Dedifferentiated amniotic fluid mesenchymal stem cell (primary cell): Measurements from ENCODE around the gene MYH9.

Experiments used
- DNase-seq: peaks from one replicate; pipeline ENCODE4 v3.0.0-alpha.2; 2016; ENCODE audit errors: extremely low spot score

MYH9 gene

DNA sequence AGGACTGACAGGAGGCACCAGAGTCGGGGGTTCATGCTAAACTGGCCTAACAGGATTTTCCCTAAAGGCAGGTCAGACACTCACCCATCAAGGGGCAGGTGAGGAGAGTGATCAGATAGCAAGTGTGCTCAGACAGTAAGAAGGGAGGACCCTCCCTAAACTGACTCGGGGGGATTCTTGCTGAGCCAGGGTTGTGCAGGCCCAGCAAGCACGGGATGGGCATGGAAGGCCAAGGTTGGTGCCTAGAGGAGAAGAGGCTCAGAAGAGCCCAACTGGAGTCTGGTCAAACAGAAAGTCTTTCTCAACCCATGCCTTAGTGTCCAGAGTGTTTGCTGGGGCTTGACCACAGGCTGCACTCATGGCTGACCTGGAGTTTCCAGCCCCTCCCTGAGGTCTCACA, 141.0 kb downstream of the MYH9 start:
- no peak for DNase-seq

DNA sequence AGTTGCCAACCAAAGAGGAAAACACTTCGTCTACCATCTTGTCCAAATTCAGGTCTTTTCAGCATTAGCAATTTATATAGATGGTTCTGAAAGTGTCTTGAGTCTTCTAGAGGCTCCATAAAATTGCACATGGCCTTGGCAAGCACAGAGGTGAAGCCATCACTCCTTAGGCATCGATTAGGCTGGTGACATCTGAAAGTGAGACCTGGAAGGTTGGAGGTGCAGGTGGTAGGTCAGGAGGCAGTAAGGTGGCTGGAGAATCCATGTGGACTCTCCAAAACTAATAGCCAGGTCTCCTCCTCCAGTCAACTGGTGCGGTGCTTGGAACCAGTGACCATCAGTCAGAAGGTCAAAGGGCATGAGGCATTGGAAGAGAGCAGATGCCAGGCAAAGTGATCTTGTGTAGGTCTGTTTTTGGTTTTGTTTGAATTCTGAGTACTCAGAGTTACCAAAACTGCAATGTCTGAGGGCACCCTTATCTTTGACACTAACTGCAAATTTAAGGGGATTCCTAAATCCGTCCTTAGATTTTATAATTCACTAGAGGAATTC, 141.9 kb downstream of the MYH9 start:
- no peak for DNase-seq

DNA sequence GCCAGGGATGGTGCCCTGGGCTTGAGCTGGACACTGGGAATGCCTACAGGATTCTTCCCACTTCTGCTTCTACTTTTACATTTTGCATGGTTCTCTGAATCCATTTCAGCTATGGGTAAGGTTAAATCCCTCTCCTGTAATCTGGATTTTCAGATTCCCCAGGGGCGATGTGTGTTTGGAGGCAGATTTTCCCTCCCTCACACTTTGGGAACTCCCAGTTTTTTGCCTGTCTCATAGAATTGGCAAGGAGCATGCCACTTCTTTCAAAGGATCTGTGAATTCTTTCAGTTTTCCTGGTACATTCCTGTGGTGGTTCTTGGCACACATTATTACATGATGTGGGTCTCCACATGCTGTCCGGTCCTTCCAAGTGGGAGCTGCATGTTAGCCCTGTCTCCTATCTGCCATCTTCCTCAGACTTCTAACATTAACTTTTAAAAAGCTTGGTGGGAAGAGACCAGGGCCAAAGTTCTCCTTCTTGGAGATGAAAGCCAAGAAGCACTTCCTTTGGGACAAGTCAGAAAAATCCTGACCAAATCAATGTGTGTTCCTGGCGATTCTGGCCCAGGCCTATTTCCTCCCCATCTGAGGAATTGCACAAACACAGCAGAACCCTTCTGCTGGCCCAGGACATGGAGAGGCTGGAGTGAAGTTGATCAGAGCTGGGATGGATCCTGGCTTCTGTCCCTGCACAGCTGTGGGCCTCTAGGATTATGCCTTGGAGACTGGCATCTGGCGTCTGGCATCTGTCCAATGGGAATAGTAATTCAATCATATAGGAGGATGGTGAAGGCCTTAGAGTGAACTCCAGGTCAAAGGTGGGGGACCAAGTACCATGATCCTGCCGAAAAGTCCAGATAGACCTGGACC, 143.0 kb downstream of the MYH9 start:
- peak; percentile 60 for DNase-seq

DNA sequence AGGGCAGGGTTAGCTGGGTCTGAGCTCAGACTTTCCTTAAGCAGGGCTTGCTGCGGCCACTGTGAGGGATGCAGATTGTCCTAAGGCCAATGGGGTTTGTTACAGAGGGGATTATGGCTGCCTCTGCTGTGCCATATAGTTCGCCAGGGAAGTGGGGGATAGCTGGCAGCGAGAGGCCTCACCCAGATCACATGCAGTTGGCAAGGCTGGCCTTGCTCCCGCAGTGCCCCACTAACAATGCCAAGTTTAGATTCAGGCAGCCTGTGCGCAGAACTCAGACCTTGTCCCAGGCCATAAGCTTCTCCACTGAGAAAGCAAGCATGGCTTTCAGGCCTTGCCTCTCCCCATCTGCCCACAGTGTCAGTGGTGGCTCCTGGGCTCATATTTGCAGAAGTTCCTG, 143.8 kb downstream of the MYH9 start:
- DNase-seq: no peak

DNA sequence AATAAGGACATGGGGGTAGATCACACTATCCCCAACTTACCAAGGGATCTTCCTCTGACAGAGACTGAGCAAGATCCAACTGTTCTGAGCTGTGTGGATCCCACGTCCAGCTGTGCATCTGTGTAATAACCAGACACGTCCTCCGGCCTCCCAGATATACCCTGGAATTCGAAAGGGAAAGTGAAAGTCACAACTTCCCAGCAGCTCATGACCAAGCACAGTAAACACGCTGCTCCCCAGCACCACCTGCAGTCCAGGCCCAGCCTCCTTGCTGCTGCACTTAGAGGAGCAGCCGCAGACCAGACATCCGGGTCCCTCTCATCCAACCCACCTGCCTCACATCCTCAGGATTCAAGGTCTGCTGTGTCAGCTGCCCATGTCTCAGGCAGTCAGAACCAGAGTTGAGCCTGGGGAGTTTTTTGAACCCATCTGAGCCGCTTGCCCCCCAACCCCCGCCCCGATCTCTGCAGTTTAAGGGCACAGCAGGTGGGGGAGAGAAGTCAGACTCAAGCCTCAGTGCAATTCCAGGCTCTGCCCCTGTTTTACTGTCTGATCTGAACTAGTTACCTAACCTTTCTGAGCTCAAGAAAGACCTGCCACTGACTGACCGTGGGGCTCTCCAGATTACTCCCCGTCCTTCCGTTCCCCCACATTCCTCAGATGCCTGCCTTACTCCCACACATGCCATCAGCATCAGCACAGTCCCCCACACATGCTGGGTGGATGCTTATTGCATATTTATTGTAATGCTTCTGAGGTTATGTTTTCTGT, 148.2 kb downstream of the MYH9 start, which contains the start of gene APOL2:
Gene APOL2 (minus strand): TSS at position 127 of the 771 bp plus-strand sequence. CDS start 6,365 bp downstream, outside the sequence.
- peak; percentile 96 for DNase-seq

DNA sequence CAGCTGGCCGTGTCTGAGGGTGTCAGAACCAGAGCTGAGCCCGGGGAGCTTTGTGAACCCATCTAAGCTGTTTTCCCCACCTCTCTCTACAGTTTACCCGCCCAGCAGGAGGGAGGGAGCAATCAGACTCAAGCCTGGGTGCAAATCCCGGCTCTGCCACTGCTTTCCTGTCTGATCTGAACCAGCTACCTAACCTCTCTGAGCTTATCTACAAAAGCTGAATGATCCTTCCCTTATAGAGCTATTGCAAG, 148.7 kb downstream of the MYH9 start:
- no peak for DNase-seq

DNA sequence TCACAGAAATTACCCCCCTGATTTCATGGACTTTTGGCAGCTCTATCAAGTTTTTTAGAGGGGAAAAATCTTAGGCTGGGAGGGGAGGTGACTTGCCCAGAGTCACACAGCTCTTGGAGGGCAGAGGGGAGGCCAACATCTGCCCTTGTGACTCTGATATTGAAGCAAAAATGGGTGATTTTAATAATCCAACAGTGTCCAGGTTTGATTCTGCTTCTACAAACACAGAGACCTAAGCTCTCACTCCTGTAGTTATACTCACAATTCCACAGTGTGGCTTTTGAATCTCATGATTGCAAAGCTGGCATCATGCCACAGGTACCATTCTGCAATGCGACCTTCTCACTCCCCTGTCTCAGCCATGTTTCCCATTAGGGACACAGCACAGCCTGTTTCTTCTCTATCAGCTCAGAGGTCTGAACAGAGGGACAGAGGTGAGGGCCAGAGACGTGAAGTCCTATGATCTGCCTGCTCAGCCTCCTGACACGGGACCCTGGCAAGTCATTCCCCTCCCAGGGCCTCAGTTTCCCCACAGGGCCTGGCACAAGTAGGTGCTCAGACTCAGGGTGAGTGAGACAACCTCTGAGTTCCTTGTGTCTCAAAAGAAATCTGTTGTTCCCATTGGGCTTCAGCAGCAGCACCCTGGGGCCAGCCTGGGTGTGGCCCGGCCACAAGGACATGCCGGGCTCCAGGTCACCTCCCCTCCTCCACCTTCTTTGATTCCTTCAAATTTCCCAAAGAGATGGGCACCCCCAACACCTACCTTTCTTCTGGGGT, 149.2 kb downstream of the MYH9 start:
- no peak for DNase-seq

DNA sequence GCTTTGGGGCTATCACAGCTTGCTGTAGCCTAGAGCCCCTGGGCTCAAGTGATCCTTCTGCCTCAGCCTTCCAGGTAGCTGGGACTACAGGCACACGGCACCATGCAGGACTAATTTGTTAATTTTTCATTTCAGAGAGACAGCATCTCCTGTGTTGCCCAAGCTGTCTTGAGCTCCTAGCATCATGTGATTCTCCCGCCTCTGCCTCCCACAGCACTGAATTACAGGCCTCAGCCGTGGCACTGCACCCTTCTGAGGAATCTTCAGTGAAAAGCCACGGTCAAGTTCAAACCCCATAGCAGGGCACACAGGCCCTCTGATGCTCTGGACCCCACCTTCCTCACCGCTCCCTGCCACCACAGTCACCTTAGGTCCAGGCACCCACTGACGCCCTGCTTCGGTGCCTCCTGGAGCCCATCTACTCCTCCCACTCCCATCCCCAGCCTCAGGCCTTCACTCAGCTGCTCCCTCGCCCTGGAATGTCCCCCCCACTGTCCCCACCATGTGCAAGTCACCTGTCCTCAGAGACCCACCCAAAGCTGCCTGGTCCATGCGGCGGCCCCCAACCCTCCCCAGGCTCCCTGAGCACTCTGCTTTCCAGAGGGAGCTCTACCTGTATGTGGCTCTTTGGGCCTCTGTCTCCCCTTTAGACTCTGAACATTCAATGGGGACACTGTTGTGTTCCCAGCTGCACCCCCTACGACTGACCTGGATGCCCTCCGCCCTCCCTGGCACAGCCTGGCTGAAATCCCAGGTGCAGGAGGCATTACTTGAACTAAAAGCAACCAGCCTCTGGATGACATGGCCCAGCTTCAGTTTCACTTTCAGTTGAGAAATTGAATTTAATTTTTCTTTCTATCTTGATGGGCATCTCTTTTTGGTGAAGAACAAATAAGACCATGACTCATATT, 150.1 kb downstream of the MYH9 start:
- DNase-seq: peak; percentile 43

DNA sequence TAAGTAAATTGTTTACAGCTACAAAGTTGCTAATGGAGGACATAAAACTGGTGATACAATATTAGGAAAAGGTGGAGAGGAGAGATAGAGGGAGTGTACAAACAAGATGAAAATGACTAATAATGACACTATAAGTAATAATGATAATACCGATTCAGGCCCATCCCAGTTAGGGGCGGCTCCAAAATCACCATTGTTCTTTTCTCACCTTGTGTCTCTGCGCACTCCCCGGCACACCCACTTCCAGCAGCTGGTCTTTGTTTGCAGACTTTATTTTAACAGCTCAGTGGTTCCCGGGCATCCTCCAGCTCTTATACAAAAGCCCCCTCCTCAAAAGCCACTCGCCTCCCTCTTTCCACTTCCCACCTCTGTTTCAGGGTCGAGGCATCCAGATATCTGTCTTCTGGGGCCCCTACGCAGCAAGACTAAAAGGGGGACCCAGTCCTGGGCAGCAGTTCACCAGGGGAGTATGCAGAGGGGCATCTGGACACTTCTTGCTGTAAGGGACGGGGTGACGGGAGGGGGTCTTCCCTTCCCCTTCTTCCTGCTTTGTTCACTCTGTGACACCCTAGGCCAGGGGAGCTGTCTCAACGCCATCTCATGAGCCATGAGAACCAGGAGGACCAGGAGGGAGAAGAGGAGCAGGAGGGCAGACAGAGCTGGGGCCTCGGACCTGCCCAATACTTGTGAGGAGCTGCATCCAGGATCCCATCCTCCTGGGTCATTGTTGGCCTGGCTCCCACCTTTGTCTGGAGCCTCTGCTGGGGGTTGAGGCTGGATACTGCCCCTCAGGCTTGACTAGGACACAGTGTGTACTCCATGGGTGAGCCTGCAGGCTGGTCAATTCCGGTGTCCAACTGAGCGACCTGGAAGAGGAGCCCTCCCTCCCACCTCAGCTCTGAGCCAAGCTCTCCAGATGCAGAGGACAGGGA, 151.1 kb downstream of the MYH9 start:
- no peak for DNase-seq

DNA sequence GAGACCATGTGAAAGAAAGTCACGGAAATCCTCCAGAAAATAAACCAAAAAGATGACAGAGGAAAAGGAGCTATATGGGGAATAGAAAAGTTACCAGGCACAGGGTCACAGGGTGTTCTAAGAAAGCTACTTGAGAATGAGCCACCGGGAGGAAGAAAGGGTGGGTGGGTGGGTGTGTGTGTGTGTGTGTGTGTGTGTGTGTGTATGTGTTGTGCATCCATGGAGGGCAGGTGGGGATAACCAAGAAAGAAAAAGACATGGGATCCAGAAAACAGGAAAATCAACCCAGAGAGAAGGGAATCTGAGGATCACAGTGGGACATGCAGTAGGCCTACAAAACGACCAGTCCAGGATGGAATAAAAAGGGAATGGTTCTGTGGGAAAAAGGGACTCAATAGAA, 152.2 kb downstream of the MYH9 start:
- no peak for DNase-seq

DNA sequence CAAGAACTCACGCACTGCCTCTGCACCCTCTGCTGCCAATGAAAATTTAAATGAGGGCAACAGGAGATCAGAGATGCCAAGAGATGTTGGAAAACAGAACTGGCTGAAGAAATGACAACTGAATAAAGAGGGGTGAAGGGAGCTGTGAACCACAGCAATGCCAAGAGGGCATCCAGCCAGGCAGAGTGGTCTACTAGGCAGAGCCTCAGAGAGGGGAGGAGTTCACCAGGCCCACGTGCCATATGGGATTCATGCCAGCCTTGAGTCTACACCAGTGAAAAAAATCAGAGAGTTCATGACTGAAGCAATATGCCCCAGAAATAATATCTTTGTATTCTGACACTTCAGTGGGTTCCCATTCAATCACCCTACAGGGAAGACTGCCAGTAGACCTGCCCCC, 152.8 kb downstream of the MYH9 start:
- no peak for DNase-seq

DNA sequence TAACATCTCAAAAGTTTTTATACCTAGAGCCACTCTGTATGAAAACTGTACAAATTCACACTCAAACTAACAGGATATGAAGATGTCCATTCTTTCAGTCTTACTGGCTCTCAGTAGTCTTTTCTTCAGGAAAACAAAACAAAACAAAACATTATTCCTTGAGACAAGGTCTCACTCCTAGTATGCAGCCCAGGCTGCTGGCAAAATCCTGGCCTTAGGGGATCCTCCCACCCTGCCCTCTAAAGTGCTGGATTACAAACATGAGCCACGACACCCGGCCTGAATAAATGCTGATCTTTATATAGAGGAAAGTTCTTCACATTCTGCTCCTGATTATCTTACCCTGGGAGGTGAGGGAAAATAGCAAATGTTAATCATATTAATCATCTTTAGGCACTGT, 153.6 kb downstream of the MYH9 start:
- no peak for DNase-seq

DNA sequence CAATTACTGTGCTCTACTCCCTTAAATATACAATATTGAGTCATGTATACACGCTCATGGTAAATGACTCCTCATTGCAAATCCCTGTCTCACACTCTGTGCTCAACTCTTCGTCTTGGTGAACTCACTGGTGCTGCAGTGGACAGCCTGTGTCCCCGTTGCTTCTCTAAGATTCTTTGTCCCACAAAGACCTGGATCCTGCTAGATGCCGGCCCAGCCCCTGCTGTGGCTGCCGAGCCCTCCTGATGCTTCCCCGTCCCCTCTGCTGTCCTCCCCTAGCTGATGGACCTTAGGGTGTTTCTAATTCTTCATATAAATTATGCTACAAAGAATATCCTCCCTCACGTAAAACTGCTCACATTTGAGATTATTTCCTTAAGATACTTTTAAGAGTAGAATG, 154.0 kb downstream of the MYH9 start:
- DNase-seq: no peak

DNA sequence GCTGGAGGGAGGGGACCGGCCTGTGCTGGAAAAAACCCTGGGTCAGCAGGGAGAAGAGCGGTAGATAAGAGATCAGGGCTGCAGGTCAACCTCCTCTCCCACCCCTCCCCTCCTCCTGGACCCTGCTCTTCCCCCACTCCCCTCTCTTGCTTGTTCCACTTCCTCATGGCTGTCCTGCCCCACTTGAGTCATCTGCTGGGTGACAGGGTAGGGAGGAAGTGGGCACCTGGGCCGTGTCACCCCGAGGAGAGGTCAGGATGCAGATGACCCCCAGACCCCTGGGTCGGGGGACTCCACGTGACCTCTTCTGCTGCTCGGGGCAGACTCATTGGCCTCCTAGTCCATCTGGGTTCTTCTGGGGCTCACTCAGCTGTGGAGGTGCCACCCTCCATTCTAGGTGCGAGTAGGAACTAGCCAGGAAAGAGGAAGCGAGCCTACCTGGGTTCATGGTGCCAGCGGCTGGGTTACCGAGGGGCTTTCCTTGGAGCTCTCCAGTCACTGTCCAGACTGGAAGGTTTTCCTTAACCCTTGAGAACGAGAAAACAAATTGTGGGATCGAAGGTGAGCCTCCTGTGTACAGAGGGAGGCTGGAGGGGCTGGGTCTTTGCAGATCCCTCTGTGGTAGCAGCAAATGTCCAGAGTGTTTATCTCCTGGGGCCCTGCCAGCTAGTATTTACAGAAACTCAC, 154.9 kb downstream of the MYH9 start:
- no peak for DNase-seq
